NOMO-1 treated with DMSO at 0.1 percent for 48 hours (cell line): ENCODE data around the gene NR5A2.
A peak's percentile ranks its signal among the peaks of the same experiment; 100 is the strongest.
"Not testable (repeated sequence)": the region's sequence is repeated elsewhere in the genome, so short reads cannot be mapped to it uniquely, and the experiment has no call there.

Source experiments
- DNase-seq: peaks from one replicate; lab custom pipeline; 2025; ENCODE audit not compliant: unreplicated experiment; lab: John Stamatoyannopoulos, UW

NR5A2 gene

DNA sequence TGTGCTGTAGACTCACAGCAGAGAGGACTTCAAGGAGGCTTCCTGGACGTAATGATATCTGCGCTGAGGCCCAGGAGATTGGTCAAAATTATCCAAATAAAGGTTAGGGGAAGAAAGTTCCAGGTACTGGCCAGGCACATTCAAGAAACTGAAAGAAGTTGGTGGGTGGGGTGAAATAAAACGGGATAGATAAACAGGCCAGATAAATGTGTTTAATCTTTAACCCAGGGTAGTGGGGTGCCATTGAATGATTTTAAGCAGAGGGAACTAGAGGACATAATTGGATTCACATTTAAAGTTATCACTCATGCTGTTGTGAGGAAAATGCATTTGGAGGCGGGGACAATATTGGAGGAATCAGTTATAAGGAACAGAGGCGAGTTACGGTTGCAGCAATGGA lies 134.7 kb downstream of the NR5A2 start:
- DNase-seq = no peak

DNA sequence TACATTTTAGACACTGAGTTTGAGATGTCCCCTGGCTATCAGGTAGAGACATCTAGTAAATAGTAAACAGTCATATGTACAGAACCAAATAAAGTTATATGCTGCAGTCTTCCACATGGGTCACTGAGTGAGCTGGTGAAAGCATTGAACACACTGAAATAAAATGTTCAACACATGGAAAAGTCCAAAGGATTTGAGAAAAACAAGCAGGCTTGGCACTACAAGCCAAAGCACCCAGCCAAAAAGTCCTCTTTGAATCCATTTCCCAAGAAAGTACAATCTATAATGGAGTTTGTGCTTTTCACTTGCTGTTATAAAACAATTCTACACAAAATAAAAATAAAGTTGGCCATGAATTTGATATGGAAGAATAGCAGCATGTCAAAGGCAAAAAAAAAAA lies 135.4 kb downstream of the NR5A2 start:
- DNase-seq = no peak

- DNase-seq = no peak
Observed at GRCh38 chr1:200163911-200164310, 136.4 kb downstream of the NR5A2 start.

- peak; percentile 28 for DNase-seq
Observed at GRCh38 chr1:200165493-200166220, 138.1 kb downstream of the NR5A2 start.

GRCh38 chr1:200166411-200166810 lies 138.9 kb downstream of the NR5A2 start:
- no peak for DNase-seq

DNA sequence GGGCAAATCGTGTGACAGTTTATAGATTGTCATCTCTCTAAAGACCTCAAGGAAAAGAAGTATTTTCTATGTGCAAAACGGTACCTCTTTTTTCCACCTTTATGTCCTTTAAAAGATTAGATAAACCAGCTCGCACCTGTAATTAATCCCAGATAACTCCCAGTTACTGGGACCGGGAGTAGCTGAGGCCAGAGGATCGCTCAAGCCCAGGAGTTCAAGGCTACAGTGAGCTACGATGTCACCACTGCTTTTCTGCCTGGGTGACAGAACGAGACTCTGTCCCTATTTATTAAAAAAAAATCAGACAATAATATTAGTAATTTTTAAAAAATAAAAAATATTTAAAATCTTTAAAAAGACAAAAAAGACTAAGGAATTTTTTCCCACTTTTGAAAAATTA lies 141.4 kb downstream of the NR5A2 start:
- DNase-seq = no peak

DNA sequence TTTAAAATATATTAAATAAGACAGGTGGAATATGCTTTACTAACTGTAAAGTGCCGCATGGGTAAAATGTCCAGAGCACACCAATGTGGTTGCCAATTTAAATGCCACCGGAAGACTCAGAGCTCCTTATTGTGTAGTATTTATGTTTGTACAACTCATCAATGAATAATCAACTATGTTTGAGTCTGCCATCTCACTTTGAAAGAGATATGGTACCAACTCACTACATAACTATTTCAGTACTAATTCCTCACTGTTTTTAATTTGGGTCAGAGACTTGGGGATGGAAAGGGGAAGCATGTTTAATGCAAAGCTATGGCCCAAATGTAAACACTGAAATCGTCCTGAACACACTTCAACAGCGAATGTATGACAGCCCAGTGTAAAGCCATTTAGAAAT lies 144.8 kb downstream of the NR5A2 start:
- no peak for DNase-seq

DNA sequence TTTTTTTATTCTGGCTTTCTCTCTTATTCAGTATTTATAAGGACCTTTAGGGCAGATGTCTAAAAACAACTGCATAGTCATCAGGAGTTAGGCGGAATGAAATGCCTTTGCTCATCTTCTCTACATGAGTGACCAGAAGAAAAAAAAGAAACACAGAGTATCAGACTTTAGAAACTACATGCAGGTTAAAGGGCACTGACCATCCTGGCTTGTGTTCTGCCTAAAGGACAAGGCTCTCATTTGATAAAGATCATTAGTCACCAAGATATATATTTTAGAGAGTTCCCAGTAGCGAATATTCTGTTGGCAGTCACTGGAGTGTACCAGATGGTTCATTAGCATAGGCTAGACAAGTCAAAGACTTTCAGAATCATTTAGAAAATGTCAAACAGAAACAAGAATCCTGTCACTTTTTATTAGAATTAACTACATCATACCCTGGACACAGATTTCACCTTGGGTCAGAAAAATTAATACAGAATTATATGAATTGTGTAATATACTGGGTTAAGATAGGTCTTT lies 145.6 kb downstream of the NR5A2 start:
- no peak for DNase-seq

- DNase-seq = no peak
Observed at GRCh38 chr1:200174525-200175295, 147.2 kb downstream of the NR5A2 start.

GRCh38 chr1:200176181-200176580 lies 148.7 kb downstream of the NR5A2 start:
- DNase-seq = no peak

- no peak for DNase-seq
Observed at GRCh38 chr1:200176798-200177197, 149.3 kb downstream of the NR5A2 start.

- DNase-seq = no peak
Observed at GRCh38 chr1:200178340-200178739, 150.8 kb downstream of the NR5A2 start.

- no peak for DNase-seq
Observed at GRCh38 chr1:200179126-200179780, 151.7 kb downstream of the NR5A2 start.

DNA sequence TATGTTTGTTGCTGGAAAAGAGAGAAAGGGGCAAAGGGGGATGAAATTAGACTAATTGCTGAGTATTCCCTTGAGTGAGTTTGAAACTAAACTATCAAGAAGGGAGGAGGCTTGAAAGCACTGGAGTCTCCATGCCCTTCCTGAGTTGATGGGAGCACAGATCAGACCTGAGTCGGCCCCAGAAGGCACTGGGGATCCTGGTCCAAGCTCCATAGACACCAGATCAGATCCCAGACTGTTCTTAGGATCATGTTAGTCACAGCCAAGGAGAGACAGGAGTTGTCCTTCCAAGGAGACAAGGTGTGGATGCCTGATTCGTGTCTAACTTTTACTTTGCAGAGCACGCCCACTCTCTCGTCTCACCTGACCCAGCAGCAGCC lies 152.3 kb downstream of the NR5A2 start:
- DNase-seq = no peak

GRCh38 chr1:200180821-200181220 lies 153.3 kb downstream of the NR5A2 start:
- no peak for DNase-seq

DNA sequence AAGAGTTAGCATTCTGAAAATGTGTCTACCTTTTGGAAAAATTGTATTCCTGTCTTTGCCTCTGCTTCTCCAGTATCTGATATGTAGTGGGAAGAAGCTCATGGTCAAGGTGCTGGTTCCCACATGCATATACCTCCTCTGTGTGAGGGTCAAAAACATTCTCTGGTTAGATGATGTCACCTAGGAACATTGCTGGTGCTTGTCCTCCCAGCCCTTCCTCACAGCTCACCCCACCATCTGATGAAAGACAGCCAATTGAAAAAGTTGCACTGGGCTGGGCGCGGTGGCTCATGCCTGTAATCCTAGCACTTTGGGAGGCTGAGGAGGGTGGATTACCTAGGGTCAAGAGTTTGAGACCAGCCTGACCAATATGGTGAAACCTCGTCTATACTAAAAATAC lies 154.4 kb downstream of the NR5A2 start:
- DNase-seq = no peak

GRCh38 chr1:200182701-200183100 lies 155.2 kb downstream of the NR5A2 start:
- DNase-seq = no peak

GRCh38 chr1:200183637-200184036 lies 156.1 kb downstream of the NR5A2 start:
- no peak for DNase-seq

GRCh38 chr1:200184196-200184595 lies 156.7 kb downstream of the NR5A2 start:
- peak; percentile 91 for DNase-seq

DNA sequence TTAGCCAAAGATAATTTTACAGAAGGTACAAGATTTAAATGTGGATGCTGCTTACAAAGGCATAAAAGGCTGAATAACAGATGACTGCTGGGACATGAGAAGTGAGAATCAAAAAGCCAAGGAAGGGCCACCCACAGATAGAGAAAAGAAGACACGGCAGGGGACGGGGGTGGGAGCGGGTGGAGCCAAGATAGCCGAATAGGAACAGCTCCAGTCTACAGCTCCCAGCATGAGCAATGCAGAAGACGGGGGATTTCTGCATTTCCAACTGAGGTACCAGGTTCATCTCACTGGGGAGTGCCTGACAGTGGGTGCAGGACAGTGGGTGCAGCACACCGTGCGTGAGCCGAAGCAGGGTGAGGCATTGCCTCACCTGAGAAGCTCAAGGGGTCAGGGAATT lies 157.7 kb downstream of the NR5A2 start:
- not testable (repeated sequence) for DNase-seq

DNA sequence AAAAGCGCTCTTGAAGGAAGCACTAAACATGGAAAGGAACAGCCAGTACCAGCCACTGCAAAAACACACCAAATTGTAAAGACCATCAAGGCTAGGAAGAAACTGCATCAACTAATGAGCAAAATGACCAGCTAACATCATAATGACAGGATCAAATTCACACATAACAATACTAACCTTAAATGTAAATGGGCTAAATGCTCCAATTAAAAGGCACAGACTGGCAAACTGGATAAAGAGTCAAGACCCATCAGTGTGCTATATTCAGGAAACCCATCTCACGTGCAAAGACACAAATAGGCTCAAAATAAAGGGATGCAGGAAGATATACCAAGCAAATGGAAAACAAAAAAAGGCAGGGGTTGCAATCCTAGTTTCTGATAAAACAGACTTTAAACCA lies 159.8 kb downstream of the NR5A2 start:
- not testable (repeated sequence) for DNase-seq

DNA sequence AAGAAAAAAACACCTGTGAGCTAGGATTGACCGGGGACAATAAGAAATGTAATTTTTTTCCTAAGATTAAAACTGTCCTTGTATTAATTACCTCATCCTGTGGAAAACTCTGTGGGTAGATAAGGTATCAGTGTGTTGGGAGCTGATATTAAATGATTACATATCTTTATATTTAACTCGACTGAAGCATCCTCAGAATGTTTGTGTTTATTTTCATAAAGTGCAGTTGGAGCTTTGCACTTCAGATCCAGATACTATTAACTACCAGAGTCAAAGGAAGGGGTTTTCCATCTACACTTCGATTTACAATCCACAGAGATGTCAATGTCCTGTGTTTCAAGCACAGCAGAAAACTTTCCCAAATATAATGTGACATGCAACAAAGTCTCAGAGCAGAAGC lies 164.5 kb downstream of the NR5A2 start:
- no peak for DNase-seq
